LNCAP (cell line): ENCODE measurements around the gene IGFBP7.

Source experiments
- CTCF ChIP-seq: fragments of 450-650 bp; IDR thresholded peaks from 2 replicates; pipeline ENCODE4 v1.5.1; 2017; ENCODE audit warnings: mild to moderate bottlenecking

The IGFBP7 gene

GRCh38 chr4:57059890-57060716 lies 50.1 kb downstream of the IGFBP7 start:
- no peak for TF ChIP-seq CTCF

- no peak for TF ChIP-seq CTCF
Observed at GRCh38 chr4:57055886-57056285, 54.3 kb downstream of the IGFBP7 start.

GRCh38 chr4:57053508-57053907 lies 56.7 kb downstream of the IGFBP7 start:
- TF ChIP-seq CTCF, result no peak

- no peak for TF ChIP-seq CTCF
Observed at GRCh38 chr4:57051524-57051923, 58.7 kb downstream of the IGFBP7 start.

- TF ChIP-seq CTCF, result no peak
Observed at GRCh38 chr4:57051095-57051494, 59.1 kb downstream of the IGFBP7 start.

DNA sequence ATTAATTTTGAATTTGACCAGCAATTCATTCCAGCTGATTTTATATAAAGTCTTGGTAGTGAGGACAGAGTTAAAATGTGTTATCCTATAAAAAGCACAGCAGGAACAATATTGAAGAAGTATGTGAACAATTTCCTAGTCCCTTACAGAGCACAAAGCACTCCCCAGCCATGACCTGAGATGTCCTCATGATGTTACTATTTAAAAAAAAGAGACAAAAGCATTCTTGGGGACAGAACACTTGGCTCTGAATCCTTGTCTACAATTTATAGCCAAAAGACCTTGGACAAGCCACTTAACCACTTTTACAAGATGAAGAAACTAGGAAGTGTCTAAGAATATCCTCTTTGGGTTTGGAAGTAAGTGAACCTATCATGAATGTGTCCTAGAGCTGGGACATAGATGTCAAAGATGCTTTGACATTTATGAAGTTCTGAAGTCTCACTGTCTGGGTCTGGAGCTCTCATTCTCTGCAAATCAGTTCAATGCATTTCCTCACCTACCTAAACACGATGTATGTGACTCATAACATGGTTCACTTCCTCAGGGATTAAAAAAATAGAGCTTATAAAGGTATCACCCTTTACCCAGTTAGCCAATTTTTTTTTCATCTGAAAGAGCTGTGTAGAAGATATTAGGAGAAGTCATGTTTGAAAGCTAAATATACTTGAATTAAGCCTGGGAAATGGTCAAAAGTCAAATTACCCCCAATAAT lies 61.4 kb downstream of the IGFBP7 start:
- TF ChIP-seq CTCF, result no peak

- TF ChIP-seq CTCF, result no peak
Observed at GRCh38 chr4:57044996-57045395, 65.2 kb downstream of the IGFBP7 start.
